WTC11 (cell line): ENCODE data around the gene MAP1LC3B. TPM values are rescaled to one million over a fixed set of nuclear protein-coding genes. Genes with fewer than 3 reads are reported as not detected.

Experiments used
- ATAC-seq: fragments of 200-7000 bp; cut with Tn5 transposase; 2 replicates; pipeline ENCODE4 v1.10.0; 2021; ENCODE audit warnings: mild to moderate bottlenecking, moderate library complexity
- CTCF ChIA-PET: fragments of 300-600 bp; sonication (Branson Sonifier 250); formaldehyde crosslinking; loops from one replicate; lab custom pipeline; 2021; ENCODE audit warnings: antibody characterized with exemption; lab: Charles Lee
- POLR2A ChIA-PET: fragments of 350-600 bp; sonication (Branson Sonifier 250); formaldehyde crosslinking; loops from one replicate; lab custom pipeline; 2021; ENCODE audit warnings: antibody characterized with exemption; lab: Charles Lee
- DNase-seq: peaks from one replicate; pipeline ENCODE4 v3.0.0; 2021; ENCODE audit warnings: low spot score
- H3K27ac Mint-ChIP-seq: 2 replicates; pipeline ENCODE4 v1.8.0; 2021; ENCODE audit warnings: mixed read lengths
- H3K27me3 Mint-ChIP-seq: 2 replicates; pipeline ENCODE4 v1.8.0; 2021; ENCODE audit warnings: low read depth, mild to moderate bottlenecking, moderate library complexity, mixed read lengths
- H3K36me3 Mint-ChIP-seq: 2 replicates; pipeline ENCODE4 v1.8.0; 2021; ENCODE audit warnings: mixed read lengths
- H3K4me1 Mint-ChIP-seq: 2 replicates; pipeline ENCODE4 v1.8.0; 2022; ENCODE audit warnings: mixed read lengths
- H3K4me3 Mint-ChIP-seq: 2 replicates; pipeline ENCODE4 v1.8.0; 2021; ENCODE audit warnings: mild to moderate bottlenecking, moderate library complexity, mixed read lengths
- H3K9me3 Mint-ChIP-seq: 2 replicates; pipeline ENCODE4 v1.8.0; 2021; ENCODE audit warnings: mixed read lengths
- ATF1 ChIP-seq: sonication (generic); formaldehyde crosslinking; IDR thresholded peaks from 2 replicates; pipeline ENCODE4 v1.8.1; 2023; ENCODE audit warnings: mild to moderate bottlenecking, moderate library complexity, missing genetic modification reagents
- CBFB ChIP-seq: sonication (generic); formaldehyde crosslinking; IDR thresholded peaks from 2 replicates; pipeline ENCODE4 v1.8.1; 2022; ENCODE audit warnings: mild to moderate bottlenecking, low read depth, missing genetic modification reagents
- CREB1 ChIP-seq: sonication (generic); formaldehyde crosslinking; IDR thresholded peaks from 2 replicates; pipeline ENCODE4 v1.8.0; 2023; ENCODE audit warnings: mild to moderate bottlenecking, missing genetic modification reagents
- CTCF ChIP-seq: fragments of 200-600 bp; IDR thresholded peaks from 2 replicates; pipeline ENCODE4 v1.8.0; 2022; ENCODE audit warnings: antibody characterized with exemption
- ETV6 ChIP-seq: sonication (generic); formaldehyde crosslinking; IDR thresholded peaks from 2 replicates; pipeline ENCODE4 v1.8.1; 2022; ENCODE audit warnings: mild to moderate bottlenecking, missing genetic modification reagents
- FOXJ3 ChIP-seq: sonication (generic); formaldehyde crosslinking; IDR thresholded peaks from 2 replicates; pipeline ENCODE4 v1.9.0; 2021; ENCODE audit warnings: missing genetic modification reagents, mild to moderate bottlenecking, borderline replicate concordance
- GABPB1 ChIP-seq: sonication (generic); formaldehyde crosslinking; IDR thresholded peaks from 2 replicates; pipeline ENCODE4 v1.8.1; 2023; ENCODE audit warnings: mild to moderate bottlenecking, missing genetic modification reagents
- GRHL2 ChIP-seq: fragments of 250-450 bp; sonication (Bioruptor Pico); IDR thresholded peaks from 2 replicates; pipeline ENCODE4 v1.8.0; 2022; ENCODE audit warnings: mild to moderate bottlenecking, moderate library complexity; ENCODE audit not compliant: insufficient replicate concordance, severe bottlenecking
- JUN ChIP-seq: sonication (generic); formaldehyde crosslinking; IDR thresholded peaks from 2 replicates; pipeline ENCODE4 v1.8.0; 2023; ENCODE audit warnings: mild to moderate bottlenecking, missing genetic modification reagents
- KAT7 ChIP-seq: sonication (generic); formaldehyde crosslinking; IDR thresholded peaks from 2 replicates; pipeline ENCODE4 v1.8.1; 2023; ENCODE audit warnings: missing genetic modification reagents, mild to moderate bottlenecking, borderline replicate concordance
- MLX ChIP-seq: sonication (generic); formaldehyde crosslinking; IDR thresholded peaks from 2 replicates; pipeline ENCODE4 v1.8.1; 2023; ENCODE audit warnings: mild to moderate bottlenecking, missing genetic modification reagents, moderate library complexity
- NFYB ChIP-seq: sonication (generic); formaldehyde crosslinking; conservative IDR thresholded peaks from 2 replicates; pipeline ENCODE4 v1.8.0; 2022; ENCODE audit warnings: low read depth, missing genetic modification reagents
- PRRX2 ChIP-seq: fragments of 250-450 bp; sonication (Bioruptor Pico); IDR thresholded peaks from 2 replicates; pipeline ENCODE4 v1.8.0; 2021; ENCODE audit warnings: mild to moderate bottlenecking
- STAT6 ChIP-seq: sonication (generic); formaldehyde crosslinking; conservative IDR thresholded peaks from 2 replicates; pipeline ENCODE4 v1.8.1; 2023; ENCODE audit warnings: mild to moderate bottlenecking, low read depth, missing genetic modification reagents, moderate library complexity
- TEAD1 ChIP-seq: sonication (generic); formaldehyde crosslinking; IDR thresholded peaks from 2 replicates; pipeline ENCODE4 v1.8.0; 2022; ENCODE audit warnings: mild to moderate bottlenecking, missing genetic modification reagents
- ZNF281 ChIP-seq: sonication (generic); formaldehyde crosslinking; IDR thresholded peaks from 2 replicates; pipeline ENCODE4 v1.8.0; 2023; ENCODE audit warnings: mild to moderate bottlenecking, missing genetic modification reagents
- ZNF671 ChIP-seq: fragments of 250-450 bp; sonication (Bioruptor Pico); IDR thresholded peaks from 2 replicates; pipeline ENCODE4 v1.8.0; 2021; ENCODE audit warnings: mild to moderate bottlenecking
- total RNA-seq: library from RNA; stranded (reverse); gene quantifications from 3 replicates; pipeline ENCODE4 v1.2.3, GENCODE V29; 2021
- TF ChIP-seq, protein P1 (sequence below): sonication (generic); formaldehyde crosslinking; IDR thresholded peaks from 2 replicates; pipeline ENCODE4 v1.8.1; 2023; ENCODE audit warnings: mild to moderate bottlenecking, missing genetic modification reagents, moderate library complexity
- TF ChIP-seq, protein P2 (sequence below): sonication (generic); formaldehyde crosslinking; IDR thresholded peaks from 2 replicates; pipeline ENCODE4 v1.8.0; 2023; ENCODE audit warnings: missing genetic modification reagents

MAP1LC3B gene
- total RNA-seq, 1 experiment from 2014 or later, result 46.9 TPM

- TF ChIP-seq STAT6 (no peak), JUN (CRISPR knock-in tag) (no peak), GABPB1 (CRISPR knock-in tag) (no peak), MLX (CRISPR knock-in tag) (no peak), CTCF (no peak; the same call in 1 of the 2 replicates), CBFB (CRISPR knock-in tag) (no peak), NFYB (no peak), ZNF671 (CRISPR knock-in tag) (no peak), ETV6 (no peak)
- TF ChIP-seq, protein P1, sequence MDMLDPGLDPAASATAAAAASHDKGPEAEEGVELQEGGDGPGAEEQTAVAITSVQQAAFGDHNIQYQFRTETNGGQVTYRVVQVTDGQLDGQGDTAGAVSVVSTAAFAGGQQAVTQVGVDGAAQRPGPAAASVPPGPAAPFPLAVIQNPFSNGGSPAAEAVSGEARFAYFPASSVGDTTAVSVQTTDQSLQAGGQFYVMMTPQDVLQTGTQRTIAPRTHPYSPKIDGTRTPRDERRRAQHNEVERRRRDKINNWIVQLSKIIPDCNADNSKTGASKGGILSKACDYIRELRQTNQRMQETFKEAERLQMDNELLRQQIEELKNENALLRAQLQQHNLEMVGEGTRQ (CRISPR knock-in tag), result no peak
- TF ChIP-seq, protein P2, sequence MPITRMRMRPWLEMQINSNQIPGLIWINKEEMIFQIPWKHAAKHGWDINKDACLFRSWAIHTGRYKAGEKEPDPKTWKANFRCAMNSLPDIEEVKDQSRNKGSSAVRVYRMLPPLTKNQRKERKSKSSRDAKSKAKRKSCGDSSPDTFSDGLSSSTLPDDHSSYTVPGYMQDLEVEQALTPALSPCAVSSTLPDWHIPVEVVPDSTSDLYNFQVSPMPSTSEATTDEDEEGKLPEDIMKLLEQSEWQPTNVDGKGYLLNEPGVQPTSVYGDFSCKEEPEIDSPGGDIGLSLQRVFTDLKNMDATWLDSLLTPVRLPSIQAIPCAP (CRISPR knock-in tag), result no peak
Observed at GRCh38 chr16:87416826-87417527, 24.8 kb downstream of the MAP1LC3B start (continued).

GRCh38 chr16:87417528-87417910 lies 25.4 kb downstream of the MAP1LC3B start:
- H3K9me3 Mint-ChIP-seq, result no peaks in the 10 kb centered on the region
- no peaks in the 10 kb centered on the region for H3K27me3 Mint-ChIP-seq
- no peak overlapping the region for H3K4me3 Mint-ChIP-seq
- no peak overlapping the region for H3K27ac Mint-ChIP-seq
- DNase-seq, result no peak
- no peak for ATAC-seq
- H3K4me1 Mint-ChIP-seq, result peaks cover 1% of the 10 kb centered on the region; the same call in 1 of the 2 replicates
- peaks cover 52% of the 10 kb centered on the region for H3K36me3 Mint-ChIP-seq
- CTCF ChIA-PET, result interaction anchor here (1.1 to 1.6 kb wide), 9 partner anchors 12 to 219 kb away, joined by 3 to 19 read pairs (median 4); no protein-coding TSS in a partner anchor
- POLR2A ChIA-PET, result no interaction called here
- TF ChIP-seq CREB1 (CRISPR knock-in tag) (no peak), CTCF (no peak), GRHL2 (CRISPR knock-in tag) (no peak), KAT7 (CRISPR knock-in tag) (no peak), GABPB1 (CRISPR knock-in tag) (no peak), NFYB (no peak), ATF1 (CRISPR knock-in tag) (no peak), FOXJ3 (CRISPR knock-in tag) (no peak), ZNF671 (CRISPR knock-in tag) (no peak), TEAD1 (CRISPR knock-in tag) (no peak), PRRX2 (CRISPR knock-in tag) (no peak), ZNF281 (CRISPR knock-in tag) (no peak)
- TF ChIP-seq, protein P1 (CRISPR knock-in tag), result no peak
